CD4-positive, alpha-beta T cell treated with Interleukin-17A for 4 hours (primary cell): Measurements from ENCODE around the gene TMCO6.
A peak's percentile ranks its signal among the peaks of the same experiment; 100 is the strongest.
"Not testable (repeated sequence)": the region's sequence is repeated elsewhere in the genome, so short reads cannot be mapped to it uniquely, and the experiment has no call there.

Experiments used
- DNase-seq: peaks from one replicate; pipeline ENCODE4 v3.0.0-alpha.2; 2020; ENCODE audit warnings: mixed read lengths

Gene TMCO6

DNA sequence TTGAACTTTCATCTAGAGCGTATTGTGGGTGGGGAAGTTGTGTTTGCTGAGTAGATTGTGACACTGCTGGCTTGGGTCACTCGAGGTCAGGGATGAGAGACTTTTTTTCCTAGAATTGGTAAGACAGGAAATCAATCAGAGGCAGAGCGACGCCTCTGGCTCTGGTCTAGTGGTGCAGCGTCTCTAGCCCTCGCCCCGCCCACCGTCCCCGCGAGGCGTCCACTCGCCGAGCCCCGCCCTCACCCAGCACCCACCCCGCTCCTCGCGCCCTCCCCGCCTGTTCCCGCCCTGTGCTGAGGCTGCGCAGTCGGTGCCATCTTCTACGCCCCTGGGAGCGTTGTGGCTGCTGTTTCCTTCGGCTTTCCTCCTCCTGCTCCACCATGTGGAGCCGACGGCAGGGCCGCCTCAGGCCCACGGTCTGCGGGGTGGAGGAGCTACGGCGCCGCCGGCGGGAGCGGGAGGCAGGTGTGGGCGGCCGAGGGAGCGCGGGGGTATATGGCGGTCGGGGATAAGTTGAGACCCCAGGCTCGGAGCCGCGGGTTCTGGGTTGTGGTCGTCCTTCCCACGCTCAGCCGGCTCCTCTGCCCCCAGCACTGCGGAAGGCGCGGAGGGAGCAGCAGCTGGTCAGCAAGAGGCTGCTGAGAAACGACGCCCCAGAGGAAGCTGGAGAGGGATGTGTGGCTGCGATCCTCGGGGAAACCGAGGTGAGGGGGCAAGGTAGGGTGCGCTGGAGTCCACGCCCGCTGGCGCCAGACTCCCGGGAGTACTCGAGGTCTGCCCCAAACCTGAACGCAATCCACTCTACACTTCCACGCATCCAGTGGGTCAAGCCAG lies at the start of gene TMCO6:
TSS of gene TMCO6 (plus strand) at position 304 of the 834 bp plus-strand sequence. CDS start at position 381, 77 bp downstream.
- peak; percentile 99 for DNase-seq

GRCh38 chr5:140590861-140591260 lies 48.4 kb upstream of the TMCO6 start:
- DNase-seq, result no peak

- DNase-seq, result no peak
These were observed 47.4 kb upstream of the TMCO6 start for GRCh38 chr5:140591747-140592372.

DNA sequence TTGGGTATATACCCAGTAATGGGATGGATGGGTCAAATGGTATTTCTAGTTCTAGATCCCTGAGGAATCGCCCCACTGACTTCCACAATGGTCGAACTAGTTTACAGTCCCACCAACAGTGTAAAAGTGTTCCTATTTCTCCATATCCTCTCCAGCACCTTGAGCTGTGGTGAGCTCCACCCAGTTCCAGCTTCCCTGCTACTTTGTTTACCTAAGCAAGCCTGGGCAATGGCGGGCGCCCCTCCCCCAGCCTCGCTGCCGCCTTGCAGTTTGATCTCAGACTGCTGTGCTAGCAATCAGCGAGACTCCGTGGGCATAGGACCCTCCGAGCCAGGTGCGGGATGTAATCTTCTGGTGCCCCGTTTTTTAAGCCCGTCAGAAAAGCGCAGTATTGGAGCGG lies 46.2 kb upstream of the TMCO6 start:
- DNase-seq, result not testable (repeated sequence)

GRCh38 chr5:140594169-140594568 lies 45.1 kb upstream of the TMCO6 start:
- DNase-seq, result no peak

GRCh38 chr5:140595538-140596300 lies 43.5 kb upstream of the TMCO6 start:
- no peak for DNase-seq

DNA sequence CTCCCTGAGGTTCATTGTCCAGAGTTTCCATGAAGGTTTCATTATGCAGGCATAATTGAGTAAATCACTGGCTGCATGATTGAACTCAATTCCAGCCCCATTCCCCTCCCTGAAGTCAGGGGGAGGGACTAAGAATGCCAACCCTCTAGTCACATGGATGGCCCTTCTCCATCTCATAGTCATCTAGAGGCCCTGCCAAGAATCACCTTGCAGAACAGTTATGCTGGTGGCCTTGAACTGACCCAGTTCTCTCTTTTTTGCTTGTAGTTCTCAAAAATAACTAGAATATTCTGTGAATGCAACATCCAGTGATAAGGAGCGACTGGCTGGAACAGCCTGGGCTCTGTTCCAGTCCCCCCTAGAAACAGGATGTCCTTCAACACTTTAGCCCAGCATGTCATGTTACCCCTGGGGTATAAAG lies 42.9 kb upstream of the TMCO6 start:
- no peak for DNase-seq

GRCh38 chr5:140598836-140599235 lies 40.4 kb upstream of the TMCO6 start:
- DNase-seq, result no peak

- DNase-seq, result no peak
These were observed 39.2 kb upstream of the TMCO6 start for GRCh38 chr5:140600096-140600495.

- DNase-seq, result no peak
These were observed 37.1 kb upstream of the TMCO6 start for GRCh38 chr5:140602147-140602546.

DNA sequence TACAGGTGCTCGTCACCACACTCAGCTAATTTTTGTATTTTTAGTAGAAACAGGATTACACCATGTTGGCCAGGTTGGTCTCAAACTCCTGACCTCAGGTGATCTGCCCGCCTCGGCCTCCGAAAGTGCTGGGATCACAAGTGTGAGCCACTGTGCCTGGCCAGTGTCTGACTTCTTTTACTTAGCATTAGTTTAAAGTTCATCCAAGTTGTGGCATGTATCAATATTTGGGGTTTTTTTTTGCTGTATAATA lies 35.9 kb upstream of the TMCO6 start:
- not testable (repeated sequence) for DNase-seq

DNA sequence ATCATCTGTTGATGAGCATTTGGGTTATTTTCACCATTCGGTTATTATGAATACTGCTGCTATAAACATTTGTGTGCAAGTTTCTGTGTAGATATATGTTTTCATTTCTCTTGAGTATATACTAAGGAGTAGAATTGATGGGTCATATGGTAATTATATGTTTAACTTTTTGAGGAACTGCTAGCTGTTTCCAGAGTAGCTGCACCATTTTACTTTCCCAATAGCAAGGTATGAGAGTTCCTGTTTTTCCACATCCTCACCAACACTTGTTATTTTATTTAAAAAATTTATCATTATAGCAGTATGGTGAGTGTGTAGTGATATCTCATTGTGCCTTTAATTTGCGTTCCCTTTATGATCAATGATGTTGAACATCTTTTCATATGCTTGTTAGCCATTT lies 35.5 kb upstream of the TMCO6 start:
- no peak for DNase-seq

GRCh38 chr5:140605879-140606278 lies 33.4 kb upstream of the TMCO6 start:
- no peak for DNase-seq

GRCh38 chr5:140607031-140607430 lies 32.2 kb upstream of the TMCO6 start:
- no peak for DNase-seq

DNA sequence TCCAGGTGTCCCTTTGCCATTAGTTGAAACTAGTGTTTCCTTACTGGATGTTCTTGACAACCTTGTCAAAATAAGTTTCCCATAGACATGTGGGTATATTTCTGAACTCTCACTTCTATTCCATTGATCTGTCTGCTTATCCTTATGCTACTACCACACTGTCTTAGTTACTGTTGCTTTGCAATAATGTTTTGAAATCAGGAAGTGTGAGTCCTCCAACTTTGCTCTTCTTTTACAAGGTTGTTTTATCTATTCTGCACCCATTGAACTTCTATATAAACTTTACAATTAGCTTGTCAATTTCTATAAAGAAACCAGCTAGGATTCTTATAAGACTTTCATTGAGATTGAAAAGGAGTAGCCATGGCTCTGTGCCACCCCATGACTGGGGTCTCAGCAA lies 30.5 kb upstream of the TMCO6 start:
- no peak for DNase-seq

- DNase-seq, result no peak
These were observed 30.1 kb upstream of the TMCO6 start for GRCh38 chr5:140609126-140609525.

DNA sequence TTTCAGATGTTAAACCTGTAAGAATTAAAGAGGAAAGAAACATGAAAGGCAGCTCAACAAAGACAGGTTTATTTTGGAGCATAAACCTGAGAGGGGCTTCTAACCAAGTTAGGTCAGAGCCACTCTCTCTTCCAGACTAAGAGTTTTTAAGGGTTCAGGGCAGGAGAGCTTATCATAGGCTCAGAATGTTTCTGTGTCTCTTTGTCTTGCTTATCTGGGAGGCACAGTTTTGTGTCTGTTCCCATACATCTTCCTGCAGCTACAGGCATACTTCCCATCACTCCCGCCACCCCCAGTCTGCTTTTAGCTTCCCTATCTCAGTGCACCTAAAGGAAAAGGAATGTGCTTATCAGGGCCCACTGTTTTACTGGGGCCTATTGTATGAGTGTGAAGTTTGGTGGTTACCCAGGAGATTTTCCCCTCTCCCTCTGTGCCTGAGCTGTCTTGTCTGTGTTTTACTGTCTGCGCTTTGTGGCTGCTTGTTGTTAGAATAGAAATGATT lies 28.2 kb upstream of the TMCO6 start:
- no peak for DNase-seq

GRCh38 chr5:140622301-140622700 lies 16.9 kb upstream of the TMCO6 start:
- DNase-seq, result no peak

DNA sequence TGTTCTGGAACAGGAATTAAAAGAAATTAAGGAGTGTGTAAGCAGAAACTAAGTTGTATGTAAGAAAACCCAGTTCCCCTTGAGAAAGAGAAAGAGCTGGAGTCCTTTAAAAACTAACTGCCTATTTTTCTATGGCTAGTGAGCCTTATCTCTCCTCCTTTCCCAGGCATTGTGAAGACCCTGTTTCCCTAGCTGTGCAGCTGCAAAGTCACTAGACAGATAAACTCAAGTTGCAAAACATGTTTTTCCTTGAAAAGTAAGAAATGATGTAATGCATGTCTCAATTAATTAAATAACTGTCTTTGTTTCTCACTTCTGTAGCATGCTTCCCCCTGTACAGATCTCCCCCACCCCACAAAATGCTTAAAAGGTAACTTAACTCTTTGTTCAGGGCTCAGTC lies 16.2 kb upstream of the TMCO6 start:
- DNase-seq, result not testable (repeated sequence)

GRCh38 chr5:140624886-140625285 lies 14.4 kb upstream of the TMCO6 start:
- not testable (repeated sequence) for DNase-seq

DNA sequence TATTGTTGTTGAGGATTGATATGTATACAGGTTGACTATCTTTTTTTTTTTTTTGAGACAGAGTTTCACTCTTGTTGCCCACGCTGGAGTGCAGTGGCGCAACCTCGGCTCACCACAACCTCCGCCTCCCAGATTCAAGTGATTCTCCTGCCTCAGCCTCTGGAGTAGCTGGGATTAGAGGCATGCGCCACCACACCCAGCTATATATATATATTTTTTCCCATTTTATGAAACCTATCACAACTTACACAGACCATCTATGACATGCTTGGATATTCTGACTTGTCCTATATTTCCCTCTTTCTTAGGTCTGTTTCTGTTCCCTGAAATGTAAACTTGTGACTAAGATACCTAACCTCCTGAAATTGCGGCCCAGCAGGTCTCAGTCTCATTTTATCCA lies 11.3 kb upstream of the TMCO6 start:
- DNase-seq, result no peak

- no peak for DNase-seq
These were observed 10.5 kb upstream of the TMCO6 start for GRCh38 chr5:140628711-140629110.

GRCh38 chr5:140630292-140631035 lies 8.8 kb upstream of the TMCO6 start:
- DNase-seq, result no peak
